SJCRH30 (cell line): ENCODE measurements around the gene AGAP5. TPM values are rescaled to one million over a fixed set of nuclear protein-coding genes. Genes with fewer than 3 reads are reported as not detected.
"Not testable (repeated sequence)": the region's sequence is repeated elsewhere in the genome, so short reads cannot be mapped to it uniquely, and the experiment has no call there.

Experiments used
- DNase-seq, 2 experiments: peaks; one replicate each; pipeline ENCODE4 v3.0.0-alpha.2; 2015 to 2020
- H3K27ac ChIP-seq: fragments of 250-450 bp; sonication (Bioruptor Pico); 2 replicates; pipeline ENCODE4 v1.5.1; 2020; ENCODE audit warnings: mild to moderate bottlenecking, moderate library complexity
- H3K27me3 ChIP-seq: fragments of 250-450 bp; sonication (Bioruptor Pico); 2 replicates; pipeline ENCODE4 v1.5.1; 2020; ENCODE audit warnings: mild to moderate bottlenecking, moderate library complexity
- H3K36me3 ChIP-seq: fragments of 250-450 bp; sonication (Bioruptor Pico); 2 replicates; pipeline ENCODE4 v1.5.1; 2020; ENCODE audit warnings: mild to moderate bottlenecking, moderate library complexity
- H3K4me1 ChIP-seq: fragments of 250-450 bp; sonication (Bioruptor Pico); 2 replicates; pipeline ENCODE4 v1.5.1; 2020; ENCODE audit warnings: mild to moderate bottlenecking, moderate library complexity
- H3K4me3 ChIP-seq: fragments of 250-450 bp; sonication (Bioruptor Pico); 2 replicates; pipeline ENCODE4 v1.5.1; 2020; ENCODE audit warnings: mild to moderate bottlenecking, moderate library complexity
- H3K9me3 ChIP-seq: fragments of 250-450 bp; sonication (Bioruptor Pico); replicated peaks from 2 replicates; pipeline ENCODE4 v1.5.1; 2020; ENCODE audit warnings: mild to moderate bottlenecking, moderate library complexity
- total RNA-seq: library from RNA; depleted of rRNA; stranded (reverse); fragments of >200 nt; shearing (Covaris generic); gene quantifications from 2 replicates; pipeline ENCODE4 v1.2.3, GENCODE V29; 2014

AGAP5 gene
- total RNA-seq, 1 experiment from 2014 or later = 2.7 TPM

- peak in 1 of 2 experiments; percentile 45 for DNase-seq
- Histone ChIP-seq H3K36me3 (peaks cover 22% of the 10 kb centered on the region), H3K4me3 (peak overlapping the region; percentile 98), H3K27ac (peak overlapping the region; percentile 80)
- H3K9me3 ChIP-seq, H3K27me3 ChIP-seq, H3K4me1 ChIP-seq: not testable (repeated sequence)
Measured at GRCh38 chr10:73729781-73730152, 31.9 kb upstream of the AGAP5 start.

- DNase-seq = no peak
- no peak overlapping the region for H3K4me3 ChIP-seq
Measured at GRCh38 chr10:73723516-73723915, 25.6 kb upstream of the AGAP5 start.

GRCh38 chr10:73720561-73720960, 22.7 kb upstream of the AGAP5 start:
- H3K4me3 ChIP-seq, H3K9me3 ChIP-seq, H3K27me3 ChIP-seq, H3K4me1 ChIP-seq: not testable (repeated sequence)
- DNase-seq = peak in 1 of 2 experiments; percentile 48
- Histone ChIP-seq H3K27ac (peak overlapping the region; percentile 56), H3K36me3 (peaks cover 62% of the 10 kb centered on the region)

More at GRCh38 chr10:73723516-73723915, 25.6 kb upstream of the AGAP5 start:
- Histone ChIP-seq H3K4me1 (peaks cover 10% of the 10 kb centered on the region; the same call in 1 of the 2 replicates), H3K27ac (no peak overlapping the region), H3K27me3 (no peaks in the 10 kb centered on the region), H3K36me3 (peaks cover 51% of the 10 kb centered on the region), H3K9me3 (no peaks in the 10 kb centered on the region)

GRCh38 chr10:73717556-73717955, 19.6 kb upstream of the AGAP5 start:
- Histone ChIP-seq H3K27ac (no peak overlapping the region), H3K9me3 (no peaks in the 10 kb centered on the region), H3K4me1 (peaks cover 10% of the 10 kb centered on the region; the same call in 1 of the 2 replicates), H3K27me3 (no peaks in the 10 kb centered on the region), H3K4me3 (no peak overlapping the region), H3K36me3 (peaks cover 53% of the 10 kb centered on the region)
- DNase-seq = no peak

- Histone ChIP-seq H3K4me1 (peaks cover 10% of the 10 kb centered on the region; the same call in 1 of the 2 replicates), H3K36me3 (peaks cover 46% of the 10 kb centered on the region), H3K27ac (no peak overlapping the region), H3K27me3 (no peaks in the 10 kb centered on the region), H3K9me3 (no peaks in the 10 kb centered on the region), H3K4me3 (no peak overlapping the region)
- no peak for DNase-seq
Measured at GRCh38 chr10:73716251-73716650, 18.3 kb upstream of the AGAP5 start.

- H3K27ac ChIP-seq, H3K4me3 ChIP-seq, H3K4me1 ChIP-seq, H3K9me3 ChIP-seq, DNase-seq, H3K27me3 ChIP-seq: not testable (repeated sequence)
- peaks cover 45% of the 10 kb centered on the region for H3K36me3 ChIP-seq
Measured at GRCh38 chr10:73715179-73716156, 17.6 kb upstream of the AGAP5 start.

GRCh38 chr10:73714483-73714882, 16.6 kb upstream of the AGAP5 start:
- peaks cover 38% of the 10 kb centered on the region for H3K36me3 ChIP-seq
- not testable (repeated sequence) for H3K9me3 ChIP-seq, DNase-seq, H3K27me3 ChIP-seq, H3K4me3 ChIP-seq, H3K4me1 ChIP-seq, H3K27ac ChIP-seq

- DNase-seq, H3K4me1 ChIP-seq, H3K27ac ChIP-seq: not testable (repeated sequence)
Measured at GRCh38 chr10:73713912-73714311, 16.0 kb upstream of the AGAP5 start.

GRCh38 chr10:73711683-73712082, 13.8 kb upstream of the AGAP5 start:
- DNase-seq = not testable (repeated sequence)

More at GRCh38 chr10:73713912-73714311, 16.0 kb upstream of the AGAP5 start:
- not testable (repeated sequence) for H3K4me3 ChIP-seq, H3K27me3 ChIP-seq, H3K9me3 ChIP-seq
- H3K36me3 ChIP-seq = peaks cover 36% of the 10 kb centered on the region

GRCh38 chr10:73708122-73708521, 10.2 kb upstream of the AGAP5 start:
- peak in 1 of 2 experiments; percentile 11 for DNase-seq
- H3K9me3 ChIP-seq, H3K4me3 ChIP-seq, H3K27me3 ChIP-seq, H3K36me3 ChIP-seq, H3K27ac ChIP-seq, H3K4me1 ChIP-seq: not testable (repeated sequence)

More at GRCh38 chr10:73711683-73712082, 13.8 kb upstream of the AGAP5 start:
- H3K36me3 ChIP-seq = peaks cover 15% of the 10 kb centered on the region
- not testable (repeated sequence) for H3K4me1 ChIP-seq, H3K4me3 ChIP-seq, H3K9me3 ChIP-seq, H3K27ac ChIP-seq, H3K27me3 ChIP-seq

GRCh38 chr10:73707628-73708027, 9.7 kb upstream of the AGAP5 start:
- H3K27me3 ChIP-seq, H3K4me1 ChIP-seq: not testable (repeated sequence)

GRCh38 chr10:73706488-73706887, 8.6 kb upstream of the AGAP5 start:
- H3K27ac ChIP-seq, H3K4me3 ChIP-seq, H3K36me3 ChIP-seq, DNase-seq, H3K9me3 ChIP-seq, H3K4me1 ChIP-seq, H3K27me3 ChIP-seq: not testable (repeated sequence)

More at GRCh38 chr10:73707628-73708027, 9.7 kb upstream of the AGAP5 start:
- not testable (repeated sequence) for H3K9me3 ChIP-seq, DNase-seq, H3K27ac ChIP-seq, H3K36me3 ChIP-seq, H3K4me3 ChIP-seq

- not testable (repeated sequence) for DNase-seq, H3K27me3 ChIP-seq, H3K9me3 ChIP-seq, H3K4me3 ChIP-seq, H3K36me3 ChIP-seq, H3K27ac ChIP-seq, H3K4me1 ChIP-seq
Measured at GRCh38 chr10:73705506-73706072, 7.7 kb upstream of the AGAP5 start.

- H3K4me1 ChIP-seq, H3K27me3 ChIP-seq, H3K36me3 ChIP-seq, H3K27ac ChIP-seq, DNase-seq, H3K9me3 ChIP-seq, H3K4me3 ChIP-seq: not testable (repeated sequence)
Measured at GRCh38 chr10:73703924-73704323, 6.0 kb upstream of the AGAP5 start.

GRCh38 chr10:73698819-73699218, 910 bp upstream of the AGAP5 start:
- H3K27me3 ChIP-seq, DNase-seq, H3K36me3 ChIP-seq, H3K4me3 ChIP-seq, H3K9me3 ChIP-seq, H3K27ac ChIP-seq, H3K4me1 ChIP-seq: not testable (repeated sequence)
